CD4-positive, alpha-beta T cell treated with Interleukin-10 for 1 hour (primary cell): ENCODE data around the gene SPATS2.
"Not testable (repeated sequence)": the region's sequence is repeated elsewhere in the genome, so short reads cannot be mapped to it uniquely, and the experiment has no call there.

Experiments used
- DNase-seq: peaks from one replicate; pipeline ENCODE4 v3.0.0-alpha.2; 2020

SPATS2 gene

DNA sequence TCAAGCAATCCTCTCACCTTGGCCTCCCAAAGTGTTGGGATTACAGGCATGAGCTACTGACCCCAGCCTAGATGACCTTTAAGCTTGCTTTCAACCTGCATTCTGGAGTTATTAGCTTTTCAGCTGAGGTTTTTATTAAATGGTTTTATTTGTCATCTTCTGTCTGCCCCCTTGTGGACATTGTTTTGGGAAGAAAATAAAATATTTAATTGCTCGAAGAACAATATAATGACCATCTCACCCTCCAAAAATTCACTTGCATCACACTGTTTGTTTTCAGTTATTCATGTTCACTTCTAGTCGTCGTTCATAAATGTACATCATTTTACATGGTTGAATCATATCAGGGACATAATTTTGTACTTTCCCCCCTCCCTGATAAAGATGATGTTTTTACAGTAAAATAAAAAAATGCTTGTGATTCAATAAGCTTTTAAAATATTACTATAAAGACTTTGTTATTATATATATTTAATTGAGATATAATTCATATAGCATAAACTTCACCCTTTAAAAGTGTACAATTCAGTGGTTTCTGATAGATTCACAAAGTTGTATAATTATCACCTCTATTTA is 10.1 kb upstream of the SPATS2 start:
- peak; percentile 38 for DNase-seq

DNA sequence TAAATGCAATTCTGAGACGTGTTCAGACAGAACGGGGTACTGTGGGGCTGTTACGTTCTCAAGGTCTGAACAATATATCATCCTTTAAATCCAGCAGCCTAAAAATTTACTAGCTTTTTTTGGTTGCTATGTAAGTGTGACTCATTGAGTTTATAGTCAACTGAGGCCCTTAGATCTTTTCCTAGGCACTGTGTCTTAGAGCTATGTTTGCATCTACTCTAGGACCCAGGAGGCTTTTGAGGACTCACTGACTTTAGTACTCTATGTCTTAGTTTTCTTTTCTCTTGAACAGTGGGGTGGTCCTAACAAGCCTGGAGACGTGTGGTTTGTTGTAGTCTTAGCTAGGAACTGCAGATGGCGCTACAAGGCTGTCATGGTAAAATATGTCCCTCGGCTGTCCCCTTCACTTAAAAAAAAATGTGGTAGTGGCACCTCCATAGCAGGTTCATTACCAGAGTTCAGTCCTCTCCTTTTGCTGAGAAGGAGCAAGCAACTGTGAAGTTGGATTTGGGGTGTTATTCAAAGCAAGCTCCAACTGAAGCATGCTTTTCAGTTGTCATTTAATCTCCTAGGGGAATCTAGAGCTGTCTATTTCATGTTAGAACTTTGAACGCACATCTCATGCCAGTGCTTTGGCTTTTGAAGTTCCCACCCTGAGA is 8.7 kb upstream of the SPATS2 start:
- peak; percentile 78 for DNase-seq

DNA sequence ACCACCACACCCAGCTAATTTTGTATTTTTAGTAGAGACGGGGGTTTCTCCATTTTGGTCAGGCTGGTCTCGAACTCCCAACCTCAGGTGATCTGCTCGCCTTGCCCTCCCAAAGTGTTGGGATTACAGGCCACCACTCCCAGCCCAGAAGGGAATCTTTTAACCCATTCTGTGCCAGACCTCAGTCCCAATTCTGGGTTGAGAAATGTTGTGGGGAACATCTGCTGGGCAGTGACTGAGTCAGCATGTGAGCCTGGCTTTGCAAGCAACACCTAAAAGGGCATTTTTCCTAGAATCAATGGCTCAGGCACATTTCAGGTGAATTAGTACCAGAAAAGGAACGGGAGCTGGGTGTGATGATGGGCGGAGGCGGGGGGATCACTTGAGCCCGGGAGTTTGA is 7.6 kb upstream of the SPATS2 start:
- no peak for DNase-seq

DNA sequence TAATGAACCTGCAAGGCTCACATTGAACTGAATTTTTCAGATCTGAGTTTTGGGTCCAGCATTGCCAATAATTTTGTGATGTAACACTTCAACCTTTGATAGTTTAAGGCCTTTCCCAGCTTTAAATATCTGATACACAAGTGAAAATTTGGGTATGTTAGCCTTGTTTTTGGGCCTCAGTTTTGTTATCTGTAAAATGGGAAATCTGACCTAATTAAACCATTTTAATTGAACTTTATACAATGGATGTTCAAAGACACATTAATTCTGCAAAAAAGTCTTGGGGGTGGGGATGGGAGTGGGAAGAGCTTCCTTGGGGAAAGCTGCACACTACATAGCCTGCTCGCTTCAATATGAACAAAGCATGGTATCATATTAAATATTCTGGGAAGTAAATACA is 5.2 kb upstream of the SPATS2 start:
- DNase-seq: no peak

DNA sequence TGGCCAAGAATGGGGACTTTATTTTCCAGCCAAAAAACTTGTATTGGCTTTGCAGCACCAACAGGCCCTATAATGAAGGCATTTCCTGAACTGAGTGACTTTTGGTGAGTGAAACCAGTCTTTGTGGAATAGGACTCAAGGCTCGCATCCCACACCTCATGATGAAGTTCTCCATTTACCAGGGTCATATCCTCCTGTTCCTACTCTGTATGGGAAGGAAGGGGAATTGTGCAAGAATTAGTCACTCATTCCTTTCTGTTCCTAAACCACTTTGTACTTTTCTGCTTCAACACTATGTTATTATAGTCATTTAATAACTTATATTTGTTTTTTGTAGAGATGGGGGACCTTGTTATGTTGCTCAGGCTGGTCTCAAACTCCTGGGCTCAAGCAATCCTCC is 2.3 kb upstream of the SPATS2 start:
- no peak for DNase-seq

DNA sequence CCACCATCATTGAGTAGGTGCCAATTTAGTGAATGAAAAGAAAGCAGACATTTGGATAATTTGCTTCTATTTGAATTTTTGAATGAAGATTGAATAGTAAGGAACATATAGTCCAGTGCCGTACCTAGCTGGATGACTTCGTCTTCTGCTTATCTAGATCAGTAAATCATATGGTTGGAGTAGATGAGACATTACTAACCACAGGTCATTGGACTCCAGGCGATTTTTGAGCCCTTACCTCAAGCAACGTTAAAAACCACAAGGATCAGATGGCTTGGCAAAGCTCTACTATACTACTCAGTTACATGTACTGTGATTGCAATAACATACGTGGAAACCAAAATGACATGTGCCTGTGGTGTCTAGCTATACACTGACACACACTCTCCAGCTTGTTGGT is 1.7 kb upstream of the SPATS2 start:
- DNase-seq: no peak

DNA sequence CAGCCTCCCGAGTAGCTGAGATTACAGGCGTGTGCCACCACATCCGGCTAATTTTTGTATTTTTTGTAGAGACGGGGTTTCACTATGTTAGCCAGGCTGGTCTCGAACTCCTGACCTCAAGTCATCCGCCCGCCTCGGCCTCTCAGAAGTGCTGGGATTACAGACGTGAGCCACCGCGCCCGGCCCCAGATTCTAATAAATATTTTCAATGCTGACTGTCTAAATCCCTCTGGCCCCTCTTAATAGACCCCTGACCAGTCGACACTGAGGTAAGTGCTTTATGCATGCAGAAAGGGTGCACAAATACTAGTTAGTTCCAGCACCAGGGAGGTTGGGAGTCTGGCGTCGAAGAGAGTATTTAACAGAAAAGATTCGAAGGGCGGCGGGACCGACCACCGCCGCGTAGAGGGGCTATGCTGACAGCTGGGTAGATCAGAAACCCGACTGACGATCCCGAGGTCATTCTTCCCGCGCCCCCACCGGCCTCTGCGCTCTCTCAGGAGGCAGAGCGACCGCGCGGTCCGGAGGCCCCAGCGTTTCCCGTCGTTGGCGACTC is 1.1 kb upstream of the SPATS2 start:
- DNase-seq: no peak

DNA sequence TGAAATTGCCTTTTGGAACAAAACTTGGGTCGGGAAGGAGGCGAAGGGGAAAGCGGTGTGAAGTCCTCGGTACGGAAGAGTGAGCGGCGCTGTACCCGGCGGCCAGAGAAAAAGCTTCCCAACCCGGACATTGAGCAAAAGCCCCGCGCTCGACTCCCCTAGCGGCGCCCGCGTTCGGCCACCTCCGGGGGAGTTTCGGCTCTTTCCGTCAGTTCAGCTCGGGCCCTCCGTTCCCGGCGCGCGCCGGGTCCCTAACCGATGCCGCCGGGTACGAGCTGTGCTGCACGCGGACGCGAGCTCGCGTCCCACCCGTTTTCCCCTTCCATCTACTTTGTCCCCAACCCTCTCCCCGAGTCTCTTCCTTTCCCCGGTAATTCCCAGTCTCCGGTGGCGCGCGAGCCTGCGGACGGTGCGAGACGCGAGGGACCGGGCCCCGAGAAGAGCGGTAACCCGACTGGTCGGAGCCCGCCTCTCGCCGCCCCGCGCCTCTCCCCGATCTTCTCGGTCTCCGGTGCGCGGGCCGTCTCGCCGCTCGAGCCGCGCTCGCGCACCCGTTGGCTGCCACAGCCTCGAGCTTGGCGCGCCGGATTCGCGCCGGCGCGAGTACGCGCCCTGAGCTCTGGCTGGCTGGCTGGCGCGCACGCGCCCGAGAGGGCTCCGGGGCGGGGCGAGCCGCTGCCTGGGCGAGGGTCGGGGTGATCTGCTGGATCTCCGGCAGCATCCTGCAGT is 446 bp upstream of the SPATS2 start:
- peak; percentile 89 for DNase-seq

DNA sequence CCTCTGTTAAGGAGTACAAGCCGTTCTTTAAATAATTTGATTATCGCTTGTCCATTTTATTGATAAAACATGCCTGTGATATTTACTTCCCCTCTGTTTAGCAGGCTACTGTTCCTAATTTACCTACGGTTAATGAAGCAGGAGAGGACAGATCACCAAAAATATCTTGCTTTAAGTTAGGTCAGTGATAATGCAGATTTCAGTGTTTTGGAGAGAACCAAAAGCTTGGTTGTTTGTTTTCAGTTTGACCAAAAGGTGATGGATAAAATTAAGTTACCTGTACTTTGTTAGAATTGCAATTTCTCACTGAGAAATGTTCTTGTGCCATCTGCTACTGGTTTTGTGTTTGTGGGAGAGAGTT is 958 bp downstream of the SPATS2 start:
- no peak for DNase-seq

DNA sequence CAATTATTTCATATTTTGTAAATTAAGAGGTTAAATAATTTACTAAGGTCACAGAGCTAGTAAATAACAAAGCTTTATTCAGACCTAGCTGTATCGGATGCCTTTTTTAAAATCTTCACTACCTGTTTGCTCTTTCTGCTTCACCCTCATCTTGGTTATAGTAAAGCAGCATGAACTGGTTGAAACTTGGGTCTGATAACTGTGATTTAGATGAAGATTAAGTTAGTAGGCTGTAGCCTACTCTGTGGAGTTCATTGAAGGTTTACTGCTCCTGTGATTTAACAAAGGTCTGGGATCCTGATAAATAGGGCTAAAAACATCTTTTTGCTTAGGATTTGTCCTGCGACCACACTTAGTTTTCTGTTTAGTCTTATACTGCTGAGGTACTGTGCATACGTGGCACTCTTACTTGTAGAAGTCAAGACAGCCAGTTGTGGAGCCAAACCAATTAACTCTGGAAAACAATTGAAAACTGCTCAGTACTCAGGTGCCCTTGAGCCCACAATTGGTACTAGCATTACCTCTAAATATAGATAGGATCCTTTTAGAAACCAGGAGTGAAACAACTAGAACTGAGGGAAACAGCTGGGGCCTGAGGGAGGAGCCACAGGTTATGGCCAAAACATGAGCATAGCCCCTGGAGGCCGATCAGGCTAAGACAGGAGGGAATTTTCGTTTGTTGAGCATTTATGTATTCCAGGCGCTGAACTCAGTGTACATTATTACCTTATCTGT is 2.3 kb downstream of the SPATS2 start:
- DNase-seq: peak; percentile 19

DNA sequence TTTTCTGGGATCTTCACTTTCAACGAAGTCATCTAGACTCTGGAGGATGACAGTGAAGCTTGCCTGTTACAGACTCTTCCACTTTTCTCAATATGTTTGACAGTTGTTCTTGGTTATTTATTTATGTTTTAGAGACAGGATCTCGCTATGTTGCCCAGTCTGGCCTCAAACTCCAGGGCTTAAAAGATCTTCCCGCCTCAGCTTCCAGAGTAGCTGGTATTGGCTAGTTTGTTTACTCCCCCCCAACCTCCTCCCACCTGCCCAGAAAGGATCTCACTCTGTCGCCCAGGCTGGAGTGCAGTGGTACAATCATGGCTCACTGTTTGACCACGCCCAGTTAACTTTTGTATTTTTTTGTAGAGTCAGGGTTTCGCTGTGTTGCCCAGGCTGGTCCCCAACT is 3.3 kb downstream of the SPATS2 start:
- DNase-seq: no peak

DNA sequence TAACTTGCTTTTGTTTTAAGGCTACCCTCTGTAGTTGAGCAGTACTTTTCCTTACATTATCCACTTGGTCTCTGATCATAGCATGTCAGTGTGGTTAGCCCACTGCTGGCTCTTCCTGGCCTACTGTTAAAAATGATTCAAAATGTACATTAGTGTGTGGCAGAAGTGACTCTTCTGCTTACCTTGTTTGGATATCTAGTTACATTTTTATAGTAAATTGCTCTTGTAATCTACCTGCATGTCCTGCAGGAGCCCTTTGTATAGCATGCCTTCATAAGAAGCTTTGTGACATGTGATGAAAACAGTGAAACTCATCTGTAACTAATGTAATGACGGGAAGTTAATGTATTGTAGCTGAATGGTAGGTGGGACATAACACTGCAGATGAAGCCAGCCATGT is 8.1 kb downstream of the SPATS2 start:
- no peak for DNase-seq

DNA sequence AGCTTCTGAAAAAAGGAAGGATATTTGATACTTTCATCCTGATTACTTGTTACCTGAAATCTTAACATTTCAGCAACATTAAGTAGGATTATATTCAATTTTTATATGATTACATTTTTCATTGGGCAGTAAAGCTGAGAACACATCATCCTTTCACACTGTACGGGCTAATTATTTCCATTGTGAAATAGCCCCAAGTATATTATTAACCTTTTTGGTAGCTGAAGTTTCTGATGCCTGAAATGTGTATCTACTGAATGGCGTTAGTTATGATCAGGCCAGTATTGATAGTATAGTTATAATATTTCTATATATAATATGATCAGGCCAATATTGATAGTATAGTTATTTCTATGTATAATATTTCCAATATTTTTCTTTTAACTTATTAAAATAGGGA is 10.1 kb downstream of the SPATS2 start:
- DNase-seq: no peak

DNA sequence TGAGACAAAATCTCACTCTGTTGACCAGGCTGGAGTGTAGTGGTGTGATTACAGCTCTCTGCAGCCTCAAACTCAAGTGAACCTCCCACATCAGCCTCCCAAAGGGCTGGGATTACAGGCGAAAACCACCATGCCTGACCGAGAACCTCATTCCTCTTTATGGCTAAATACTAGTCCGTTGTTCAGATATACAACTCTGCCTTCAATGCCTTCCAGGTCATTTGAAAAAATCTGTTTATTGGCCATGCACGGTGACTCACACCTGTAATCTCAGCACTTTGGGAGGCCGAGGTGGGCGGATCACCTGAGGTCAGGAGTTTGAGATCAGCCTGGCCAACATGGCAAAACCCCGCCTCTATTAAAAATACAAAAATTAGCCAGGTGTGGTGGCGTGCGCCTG is 12.9 kb downstream of the SPATS2 start:
- DNase-seq: not testable (repeated sequence)

DNA sequence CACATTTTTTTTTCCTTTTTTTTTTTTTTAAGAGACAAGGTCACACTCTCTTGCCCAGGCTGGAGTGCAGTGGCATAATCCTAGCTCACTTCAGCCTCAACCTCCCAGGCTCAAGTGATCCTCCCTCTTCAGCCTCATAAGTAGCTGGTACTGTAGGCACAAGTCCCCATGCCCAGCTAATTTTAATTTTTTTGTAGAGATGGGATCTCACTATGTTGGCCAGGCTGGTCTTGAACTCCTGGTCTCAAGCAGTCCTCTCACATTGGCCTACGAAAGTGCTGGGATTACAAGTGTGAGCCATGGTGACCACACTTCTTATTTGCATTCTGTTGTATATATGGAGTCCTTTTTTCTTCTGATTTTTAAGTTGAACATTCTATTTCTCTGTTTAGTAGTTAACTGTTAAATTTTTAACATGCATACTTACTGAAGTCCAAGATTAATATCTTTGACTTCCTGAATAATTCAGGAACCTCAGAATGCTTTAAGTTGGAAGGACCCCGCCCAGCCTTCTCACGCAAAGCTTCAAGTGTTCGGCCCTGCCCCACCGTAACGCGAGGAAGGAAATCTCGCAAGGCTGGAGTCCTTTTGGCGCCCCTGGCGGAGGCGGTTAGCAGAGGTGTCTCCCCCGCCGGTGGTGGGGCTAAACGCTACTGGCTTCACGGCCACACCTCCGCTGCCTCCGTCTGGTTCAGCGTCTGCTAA is 21.6 kb downstream of the SPATS2 start:
- DNase-seq: peak; percentile 65

DNA sequence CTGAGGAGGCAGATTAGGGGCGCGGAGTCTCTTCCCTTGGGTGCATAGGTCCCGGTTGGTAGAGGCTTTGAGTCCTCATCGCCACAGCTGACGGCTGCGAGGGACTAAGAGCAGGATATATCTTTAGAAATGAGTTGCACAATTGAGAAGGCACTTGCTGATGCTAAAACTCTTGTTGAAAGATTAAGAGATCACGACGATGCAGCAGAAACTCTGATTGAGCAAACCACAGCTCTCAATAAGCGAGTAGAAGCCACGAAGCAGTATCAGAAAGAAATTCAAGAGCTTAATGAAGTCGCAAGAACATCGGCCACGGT is 22.1 kb downstream of the SPATS2 start:
- no peak for DNase-seq

DNA sequence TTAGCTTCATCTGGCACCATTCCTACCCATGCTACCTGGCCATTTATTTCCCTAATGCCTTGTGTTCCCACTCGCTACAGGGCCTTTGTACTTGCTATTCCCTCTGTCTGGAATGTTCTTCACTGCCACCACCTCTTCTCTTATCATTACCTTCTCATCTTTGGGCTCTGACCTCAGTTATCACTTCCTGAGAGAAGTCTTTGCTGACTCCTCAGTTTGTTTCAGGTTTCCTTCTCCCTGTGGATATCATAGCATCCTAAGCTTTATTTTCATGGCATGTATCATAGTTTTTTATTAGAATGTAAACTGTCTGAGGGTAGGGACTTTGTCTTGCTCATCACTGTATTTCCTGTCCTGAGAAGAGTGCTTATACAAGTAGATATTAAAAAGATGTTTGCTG is 29.7 kb downstream of the SPATS2 start:
- no peak for DNase-seq

DNA sequence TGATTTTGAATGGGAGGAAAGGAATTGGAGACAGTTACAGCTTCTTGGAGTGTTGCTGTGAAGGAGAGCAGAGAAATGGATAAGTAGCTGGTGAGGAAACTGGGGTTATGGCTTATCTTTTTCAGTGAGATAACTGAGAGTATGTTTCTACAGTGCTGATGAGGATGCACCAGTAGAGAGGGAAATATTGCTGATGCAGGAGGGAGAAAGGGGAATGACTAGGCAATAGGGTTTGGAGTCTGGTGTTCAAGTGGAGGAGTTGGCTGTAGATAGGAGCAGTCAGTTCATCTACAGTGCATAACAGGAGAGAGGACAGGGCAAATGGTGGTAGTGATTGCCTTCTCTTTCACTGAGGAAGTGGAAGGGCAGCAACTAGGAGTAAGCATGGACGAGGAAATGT is 33.0 kb downstream of the SPATS2 start:
- no peak for DNase-seq

DNA sequence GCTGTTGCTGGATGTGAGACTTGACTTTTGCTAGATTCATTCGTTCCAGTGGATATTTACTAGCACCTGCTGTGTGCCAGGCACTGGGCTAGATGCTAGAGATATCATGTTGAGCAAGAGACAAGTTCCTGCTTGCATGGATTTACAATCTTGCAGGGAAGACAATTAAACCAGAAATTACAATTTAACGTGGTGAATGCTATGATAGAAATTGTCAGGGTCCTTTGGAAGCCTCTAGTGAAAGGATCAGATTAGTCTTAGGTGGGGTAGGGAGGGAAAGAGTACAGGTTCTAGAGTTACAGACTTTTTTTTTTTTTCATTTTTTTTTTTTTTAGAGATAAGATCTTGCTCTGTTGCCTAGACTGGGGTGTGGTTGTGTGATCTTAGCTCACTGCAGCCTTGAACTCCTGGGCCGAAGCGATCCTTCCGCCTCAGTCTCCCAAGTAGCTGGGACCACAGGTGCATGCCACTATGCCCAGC is 36.7 kb downstream of the SPATS2 start:
- peak; percentile 1 for DNase-seq

DNA sequence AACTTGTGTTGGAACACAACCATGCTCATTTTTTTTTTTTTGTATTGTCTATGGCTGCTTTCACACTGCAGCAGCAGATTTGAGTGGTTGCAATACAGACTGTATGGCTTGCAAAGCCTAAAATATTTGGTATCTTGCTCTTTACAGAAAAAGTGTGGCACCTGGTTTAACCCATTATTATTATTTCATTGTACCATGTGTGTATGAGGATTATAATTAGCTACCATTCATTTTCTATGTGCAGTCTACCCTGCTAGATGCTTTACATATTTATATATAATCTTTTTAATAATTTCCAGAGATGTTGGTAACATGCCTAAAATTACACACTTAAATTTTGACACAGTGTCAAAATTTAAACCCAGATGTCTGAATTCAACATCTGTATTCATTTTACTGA is 37.7 kb downstream of the SPATS2 start:
- no peak for DNase-seq

DNA sequence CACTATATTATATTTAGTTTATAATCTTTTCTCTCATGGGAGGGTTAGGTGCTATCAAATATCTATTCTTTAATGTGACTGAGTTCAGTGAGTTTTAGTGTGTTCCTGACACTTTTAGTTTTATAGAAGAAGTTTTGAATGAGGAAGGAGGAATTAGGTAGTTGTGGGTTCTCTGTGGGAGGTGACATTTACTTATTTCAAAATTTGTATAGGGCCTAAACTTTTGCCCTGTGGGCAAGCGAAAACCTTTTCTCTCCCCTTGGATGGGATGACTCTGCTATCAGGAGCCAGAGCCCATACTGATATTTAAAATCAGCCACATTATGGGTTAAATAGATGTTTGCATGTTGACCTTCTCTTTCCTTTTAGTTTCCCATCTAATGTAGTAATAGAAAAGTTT is 43.6 kb downstream of the SPATS2 start:
- DNase-seq: no peak

DNA sequence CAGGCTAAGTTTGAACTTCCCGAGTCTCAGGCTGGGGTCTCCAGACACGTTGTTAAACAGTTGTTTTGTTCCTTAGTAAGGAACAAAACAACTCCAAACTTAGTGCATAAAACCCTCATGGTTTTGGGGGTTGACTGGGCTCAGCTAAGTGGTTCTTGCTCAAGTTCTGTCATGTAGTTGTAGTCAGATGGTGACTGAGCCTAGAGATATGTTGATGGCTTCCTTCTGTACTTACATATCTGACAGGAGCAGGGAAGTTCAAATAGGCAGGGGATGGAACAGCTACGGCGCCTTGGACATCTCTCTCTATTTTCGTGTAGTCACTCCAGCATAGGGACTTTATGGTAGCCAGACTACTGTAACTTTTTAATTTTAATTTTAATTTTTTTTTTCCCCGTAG is 45.7 kb downstream of the SPATS2 start:
- DNase-seq: no peak

DNA sequence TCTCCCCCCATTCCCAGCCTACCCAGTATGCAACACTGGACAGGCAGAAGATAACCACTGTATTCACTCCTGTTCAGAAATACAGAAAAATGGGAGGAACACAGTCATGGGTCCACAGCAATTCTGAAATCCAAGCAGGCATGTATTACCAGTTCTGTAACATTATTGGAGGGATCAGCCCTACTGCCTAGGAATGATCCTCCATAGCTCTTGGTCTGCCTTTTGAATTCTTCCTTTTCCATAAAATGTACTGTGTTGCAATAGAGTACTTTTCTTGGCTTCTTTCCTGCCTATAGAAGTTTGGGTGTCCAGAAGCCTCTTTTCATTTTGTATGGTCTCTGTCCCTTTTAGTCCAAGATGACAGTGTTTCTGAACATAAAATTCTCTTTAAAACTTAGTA is 46.5 kb downstream of the SPATS2 start:
- no peak for DNase-seq
